Measurements from ENCODE around the gene FICD. TPM values are rescaled to one million over a fixed set of nuclear protein-coding genes. Genes with fewer than 3 reads are reported as not detected.

The FICD gene
- total RNA-seq, 1 donor from 2014 or later: 7.0 TPM

DNA sequence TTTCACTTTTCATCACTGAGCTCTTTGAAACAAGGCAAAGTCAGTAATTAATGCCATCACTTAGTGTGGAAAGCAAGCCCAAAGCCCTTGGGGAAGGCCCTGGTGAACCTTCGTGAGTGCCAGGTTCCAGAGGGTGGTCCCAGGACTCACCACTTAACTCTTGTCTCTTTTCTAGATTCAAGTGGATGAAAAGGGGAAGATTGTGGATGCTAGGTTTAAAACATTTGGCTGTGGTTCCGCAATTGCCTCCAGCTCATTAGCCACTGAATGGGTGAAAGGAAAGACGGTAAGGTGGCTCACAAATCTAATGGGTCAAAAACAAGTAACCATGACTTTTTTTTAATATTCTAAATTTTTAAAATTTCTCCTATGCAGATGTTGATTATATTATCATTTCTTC, 50.1 kb downstream of the FICD start:
- no peak for DNase-seq (ENCODE audit: extremely low read depth, low read depth, low spot score)

GRCh38 chr12:108565976-108566375, 50.9 kb downstream of the FICD start:
- peak; percentile 52 for DNase-seq (ENCODE audit: extremely low read depth, low read depth, low spot score)

- no peak for DNase-seq (ENCODE audit: extremely low read depth, low read depth, low spot score)
These were observed 51.4 kb downstream of the FICD start for GRCh38 chr12:108566452-108566851.

GRCh38 chr12:108567406-108568337, 52.6 kb downstream of the FICD start:
- no peak for DNase-seq (ENCODE audit: extremely low read depth, low read depth, low spot score)

GRCh38 chr12:108568338-108569154, 53.5 kb downstream of the FICD start:
- DNase-seq (ENCODE audit: extremely low read depth, low read depth, low spot score): no peak

Other genes starting within 250 kb of the FICD start
- gene CMKLR1, start 176.0 kb upstream of the FICD start, total RNA-seq: 0.05 and 0.06 TPM in 2 replicates
- 25.9 and 54.7 TPM in 2 replicates for gene SART3, start 45.9 kb downstream of the FICD start, total RNA-seq
- 106 and 164 TPM in 2 replicates for gene ISCU, start 47.3 kb downstream of the FICD start, total RNA-seq
- gene TMEM119, start 82.8 kb downstream of the FICD start, total RNA-seq: not detected in 2 replicates
- gene SELPLG, start 118.6 kb downstream of the FICD start, total RNA-seq: 0.48 and 0.58 TPM in 2 replicates
- gene CORO1C, start 216.2 kb downstream of the FICD start, total RNA-seq: 167 and 291 TPM in 2 replicates

Data from glomerular endothelial cell (primary cell).